Esophagus muscularis mucosa (tissue), 4 donors: ENCODE data around the gene ZCCHC9. TPM values are rescaled to one million over a fixed set of nuclear protein-coding genes. Genes with fewer than 3 reads are reported as not detected.
A peak's percentile ranks its signal among the peaks of the same experiment; 100 is the strongest.

Experiments used
- DNase-seq: peaks from one replicate; pipeline ENCODE4 v3.0.0-alpha.2; 2017; ENCODE audit errors: extremely low spot score
- H3K27ac ChIP-seq, 4 donors: fragments of 200-600 bp; sonication (generic); replicated peaks in 1 of 4; 1 replicate in 3 of 4; 2 replicates in 1 of 4; pipeline ENCODE4 v1.5.1; 2016 to 2019; ENCODE audit warnings: mild to moderate bottlenecking in 1 of 4
- H3K27me3 ChIP-seq, 4 donors: fragments of 200-600 bp; sonication (generic); one replicate each; pipeline versions ENCODE4 v1.5.1 to v1.6.0; 2016 to 2019
- H3K36me3 ChIP-seq, 4 donors: fragments of 200-600 bp; sonication (generic); one replicate each; pipeline ENCODE4 v1.5.1; 2016 to 2019
- H3K4me1 ChIP-seq, 4 donors: fragments of 200-600 bp; sonication (generic); one replicate each; pipeline ENCODE4 v1.5.1; 2016 to 2019
- H3K4me3 ChIP-seq, 4 donors: fragments of 200-600 bp; sonication (generic); 1 replicate in 2 of 4; 2 replicates in 2 of 4; pipeline ENCODE4 v1.5.1; 2016 to 2019; ENCODE audit warnings: mild to moderate bottlenecking in 4 of 4, moderate library complexity in 1 of 4
- H3K9me3 ChIP-seq, 4 donors: fragments of 200-600 bp; sonication (generic); 1 replicate in 3 of 4; 2 replicates in 1 of 4; pipeline ENCODE4 v1.5.1; 2016 to 2019
- EP300 ChIP-seq: sonication (generic); formaldehyde crosslinking; IDR thresholded peaks from one replicate; pipeline ENCODE4 v1.6.1; 2017; ENCODE audit warnings: antibody characterized with exemption
- POLR2A ChIP-seq: fragments of 450-650 bp; IDR thresholded peaks from one replicate; pipeline ENCODE4 v1.6.1; 2017; ENCODE audit warnings: antibody characterized with exemption, moderate library complexity, mild to moderate bottlenecking, low read depth
- POLR2AphosphoS5 ChIP-seq, 2 donors: sonication (generic); formaldehyde crosslinking; IDR thresholded peaks; one replicate each; pipeline ENCODE4 v1.6.1; 2017; ENCODE audit warnings: antibody characterized with exemption in 2 of 2
- WGBS: methylation state at CpG from one replicate; pipeline ENCODE4 v1.1.5; 2018; 5-methylcytosine and 5-hydroxymethylcytosine counted together
- intact Hi-C: fragments of 100-400 bp; cut with DNase I; formaldehyde crosslinking; loops from one replicate; pipeline ENCODE4 v1.15.1; 2023
- total RNA-seq, 4 donors: library from RNA; depleted of rRNA; stranded (reverse); fragments of >200 nt; gene quantifications; one replicate each; pipeline versions ENCODE4 v1.1.0 to v1.2.1, GENCODE V29; 2016
- TF ChIP-seq, protein P1 (sequence below), 3 experiments: fragments of 200-600 bp in 2 of 3; fragments of 450-650 bp in 1 of 3; sonication (generic) in 2 of 3; IDR thresholded peaks; one replicate each; pipeline ENCODE4 v1.5.1; 2017 to 2019; ENCODE audit warnings: antibody characterized with exemption in 3 of 3, mild to moderate bottlenecking in 2 of 3, moderate library complexity in 1 of 3

Gene ZCCHC9
- total RNA-seq, 4 donors from 2014 or later, result 18.7 to 38.6 (median 22.8) TPM

DNA sequence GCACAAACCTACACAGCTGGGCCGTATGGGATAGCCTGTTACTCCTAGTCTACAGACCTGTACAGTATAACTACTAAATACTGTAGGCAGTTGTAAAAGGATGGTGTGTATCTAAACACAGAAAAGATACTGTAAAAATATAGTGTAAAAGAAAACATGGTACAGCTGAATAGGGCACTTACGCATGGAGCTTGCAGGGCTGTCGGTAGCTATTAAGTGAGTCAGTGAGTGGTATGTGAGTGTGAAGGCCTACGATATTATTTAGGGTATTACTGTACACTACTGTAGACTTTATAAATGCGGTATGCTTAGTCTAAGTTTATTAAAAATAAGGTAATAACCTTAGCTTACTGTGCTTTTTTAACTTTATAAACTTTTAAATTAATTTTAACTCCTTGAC, 1.2 kb downstream of the ZCCHC9 start:
- WGBS, result 92% methylated on average over 5 of the region's 5 CpGs
- H3K27me3 ChIP-seq, result no peaks in the 10 kb centered on the region
- intact Hi-C loops, result loop anchor here (5.0 to 10.0 kb wide), 3 partner anchors 70 to 618 kb away; partner anchors contain the start of gene CKMT2
- peaks cover 0 to 13% (median 8%) of the 10 kb centered on the region in 4 donors for H3K36me3 ChIP-seq
- TF ChIP-seq POLR2A, result no peak
- peaks cover 17 to 49% (median 43%) of the 10 kb centered on the region in 4 donors for H3K4me1 ChIP-seq
- H3K9me3 ChIP-seq, result no peaks in the 10 kb centered on the region
- H3K4me3 ChIP-seq, result peak overlapping the region; percentile 73 to 90 (median 78)
- H3K27ac ChIP-seq, result no peak overlapping the region
- DNase-seq, result no peak

DNA sequence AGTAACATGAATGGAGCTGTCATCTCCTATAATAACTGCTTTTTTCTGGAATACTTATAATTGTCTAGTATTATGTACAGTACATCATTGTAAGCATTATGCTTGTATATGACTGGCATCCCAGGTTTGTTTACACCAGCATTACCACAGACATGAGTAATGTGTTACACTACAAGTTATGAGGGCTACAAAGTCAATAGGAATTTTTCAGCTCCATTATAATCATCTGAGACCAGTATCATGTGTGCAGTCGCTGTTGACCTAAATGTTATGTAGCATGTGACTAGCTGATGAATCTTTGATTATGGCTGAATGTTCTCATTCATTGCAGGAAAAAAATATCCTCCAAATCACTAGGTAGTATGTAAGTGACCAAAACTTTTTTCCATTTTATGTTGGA, 2.2 kb downstream of the ZCCHC9 start:
- no peak for TF ChIP-seq EP300
- TF ChIP-seq POLR2A, result no peak
- TF ChIP-seq POLR2AphosphoS5 (IDR thresholded peaks at IDR 0.05), result no peak
- TF ChIP-seq, protein P1, sequence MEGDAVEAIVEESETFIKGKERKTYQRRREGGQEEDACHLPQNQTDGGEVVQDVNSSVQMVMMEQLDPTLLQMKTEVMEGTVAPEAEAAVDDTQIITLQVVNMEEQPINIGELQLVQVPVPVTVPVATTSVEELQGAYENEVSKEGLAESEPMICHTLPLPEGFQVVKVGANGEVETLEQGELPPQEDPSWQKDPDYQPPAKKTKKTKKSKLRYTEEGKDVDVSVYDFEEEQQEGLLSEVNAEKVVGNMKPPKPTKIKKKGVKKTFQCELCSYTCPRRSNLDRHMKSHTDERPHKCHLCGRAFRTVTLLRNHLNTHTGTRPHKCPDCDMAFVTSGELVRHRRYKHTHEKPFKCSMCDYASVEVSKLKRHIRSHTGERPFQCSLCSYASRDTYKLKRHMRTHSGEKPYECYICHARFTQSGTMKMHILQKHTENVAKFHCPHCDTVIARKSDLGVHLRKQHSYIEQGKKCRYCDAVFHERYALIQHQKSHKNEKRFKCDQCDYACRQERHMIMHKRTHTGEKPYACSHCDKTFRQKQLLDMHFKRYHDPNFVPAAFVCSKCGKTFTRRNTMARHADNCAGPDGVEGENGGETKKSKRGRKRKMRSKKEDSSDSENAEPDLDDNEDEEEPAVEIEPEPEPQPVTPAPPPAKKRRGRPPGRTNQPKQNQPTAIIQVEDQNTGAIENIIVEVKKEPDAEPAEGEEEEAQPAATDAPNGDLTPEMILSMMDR (IDR thresholded peaks at IDR 0.05), result no peak
- Histone ChIP-seq H3K27me3 (no peaks in the 10 kb centered on the region), H3K4me1 (peaks cover 17 to 48% (median 42%) of the 10 kb centered on the region in 4 donors), H3K36me3 (peaks cover 0 to 13% (median 9%) of the 10 kb centered on the region in 4 donors), H3K4me3 (no peak overlapping the region), H3K27ac (no peak overlapping the region), H3K9me3 (no peaks in the 10 kb centered on the region)
- 86% methylated on average over 1 of the region's 1 CpG for WGBS
- no peak for DNase-seq
- intact Hi-C loops, result loop anchor here (5.0 to 10.0 kb wide), 3 partner anchors 71 to 619 kb away; partner anchors contain the start of gene CKMT2

DNA sequence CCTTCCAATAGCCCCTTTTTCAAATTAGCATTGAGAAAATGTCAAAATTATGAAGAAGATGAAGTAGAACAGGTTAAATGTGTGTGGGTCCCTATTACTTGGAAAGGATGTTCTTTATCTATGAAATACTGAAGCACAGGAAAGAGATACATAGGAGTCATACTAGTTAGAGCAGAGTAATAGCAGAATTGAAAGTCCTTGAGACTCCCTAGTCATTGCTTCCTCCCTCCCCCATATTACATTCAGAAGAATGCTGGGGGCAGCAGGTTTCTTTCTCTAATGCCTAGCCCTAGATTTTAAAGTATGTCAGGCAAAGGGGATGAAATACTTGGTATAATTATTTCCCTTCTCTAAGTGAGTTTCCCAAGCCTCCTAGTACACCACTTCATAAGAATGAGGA, 4.4 kb downstream of the ZCCHC9 start:
- H3K27me3 ChIP-seq, result no peaks in the 10 kb centered on the region
- no peaks in the 10 kb centered on the region for H3K9me3 ChIP-seq
- intact Hi-C loops, result loop anchor here (10.0 kb wide), 2 partner anchors 439 to 621 kb away; no protein-coding TSS in a partner anchor
- no peak for DNase-seq
- peaks cover 6 to 26% (median 21%) of the 10 kb centered on the region in 4 donors for H3K4me1 ChIP-seq
- no peak overlapping the region for H3K4me3 ChIP-seq
- no peak overlapping the region for H3K27ac ChIP-seq
- TF ChIP-seq POLR2A, result no peak
- TF ChIP-seq EP300, result no peak
- no peak for TF ChIP-seq POLR2AphosphoS5 (IDR thresholded peaks at IDR 0.05)
- TF ChIP-seq, protein P1 (IDR thresholded peaks at IDR 0.05), result no peak
- H3K36me3 ChIP-seq, result peaks cover 4 to 30% (median 23%) of the 10 kb centered on the region in 4 donors

DNA sequence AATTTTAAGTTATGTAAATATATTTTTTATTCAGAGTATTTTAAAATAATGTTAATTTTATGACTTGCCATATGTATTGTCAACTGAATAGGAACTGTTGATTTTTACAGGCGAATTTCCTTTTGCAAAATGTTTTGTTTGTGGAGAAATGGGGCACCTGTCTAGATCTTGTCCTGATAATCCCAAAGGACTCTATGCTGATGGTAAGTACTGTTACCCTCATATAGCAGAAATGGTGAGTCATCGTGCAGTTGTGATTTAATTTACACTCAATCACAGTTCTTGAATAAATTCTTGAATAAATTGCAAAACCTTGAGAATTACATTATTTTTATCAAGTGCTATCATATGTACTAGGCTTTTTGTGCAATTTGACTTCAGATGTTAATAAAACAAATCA, 7.4 kb downstream of the ZCCHC9 start:
- no peaks in the 10 kb centered on the region for H3K27me3 ChIP-seq
- H3K36me3 ChIP-seq, result peaks cover 24 to 60% (median 51%) of the 10 kb centered on the region in 4 donors
- no peak overlapping the region for H3K27ac ChIP-seq
- 88% methylated on average over 2 of the region's 2 CpGs for WGBS
- H3K9me3 ChIP-seq, result no peaks in the 10 kb centered on the region
- H3K4me3 ChIP-seq, result no peak overlapping the region
- peaks cover 0 to 5% (median under 1%) of the 10 kb centered on the region in 4 donors for H3K4me1 ChIP-seq
- TF ChIP-seq POLR2A (no peak), EP300 (no peak), POLR2AphosphoS5 (IDR thresholded peaks at IDR 0.05) (no peak)
- TF ChIP-seq, protein P1 (IDR thresholded peaks at IDR 0.05), result no peak
- DNase-seq, result no peak
- intact Hi-C loops, result loop anchor here (10.0 kb wide), 2 partner anchors 436 to 624 kb away; no protein-coding TSS in a partner anchor

DNA sequence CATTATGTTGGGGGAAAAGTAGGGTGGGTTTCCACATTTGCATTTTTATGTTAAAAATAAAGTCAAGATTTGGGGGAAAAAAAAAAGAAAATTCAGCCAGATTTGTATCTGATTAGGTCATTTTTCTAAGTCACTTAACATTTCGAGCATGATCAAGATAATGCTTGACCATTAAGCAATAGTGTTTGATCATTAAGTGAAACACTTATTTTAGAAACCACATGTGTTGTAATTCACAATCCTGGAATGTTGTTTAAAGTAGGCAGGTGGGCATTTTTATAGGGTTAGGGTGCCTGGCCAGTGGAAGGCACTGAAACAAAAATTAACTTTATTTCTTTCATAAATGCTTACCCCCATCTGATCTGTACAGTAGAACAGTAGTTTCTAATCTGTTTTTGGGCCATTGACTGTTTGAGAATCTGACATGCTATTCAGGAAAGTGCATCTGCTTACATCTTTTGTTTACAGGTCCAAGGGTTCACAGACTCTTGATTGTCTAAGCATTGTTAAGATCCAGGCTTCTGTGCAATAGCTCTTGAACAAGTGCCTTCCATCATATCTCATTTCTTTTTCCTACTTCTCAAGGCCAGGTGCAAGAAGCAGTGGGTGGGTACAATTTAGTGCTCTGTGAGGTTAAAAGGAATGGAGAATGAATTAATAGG, 9.1 kb downstream of the ZCCHC9 start:
- intact Hi-C loops, result no loop called here
- Histone ChIP-seq H3K4me1 (peaks cover 0 to 5% (median 0%) of the 10 kb centered on the region in 4 donors), H3K27ac (no peak overlapping the region), H3K9me3 (no peaks in the 10 kb centered on the region), H3K4me3 (no peak overlapping the region), H3K36me3 (peaks cover 29 to 65% (median 56%) of the 10 kb centered on the region in 4 donors), H3K27me3 (no peaks in the 10 kb centered on the region)
- DNase-seq, result no peak
- no peak for TF ChIP-seq POLR2AphosphoS5 (IDR thresholded peaks at IDR 0.05)
- TF ChIP-seq, protein P1 (IDR thresholded peaks at IDR 0.05), result no peak
- no peak for TF ChIP-seq EP300
- TF ChIP-seq POLR2A, result no peak
- WGBS, result 85% methylated on average over 1 of the region's 1 CpG
